HUES64 (cell line): ENCODE measurements around the gene WNT3.
"Not testable (repeated sequence)": the region's sequence is repeated elsewhere in the genome, so short reads cannot be mapped to it uniquely, and the experiment has no call there.

Experiments
- H3K27ac ChIP-seq: 2 replicates; pipeline ENCODE4 v1.7.0; 2013; ENCODE audit warnings: low read depth, low read length, inconsistent platforms
- H3K27me3 ChIP-seq: 2 replicates; pipeline ENCODE4 v1.6.1; 2013; ENCODE audit warnings: mild to moderate bottlenecking, low read length; ENCODE audit not compliant: insufficient read depth
- H3K36me3 ChIP-seq: 2 replicates; pipeline ENCODE4 v1.6.1; 2013; ENCODE audit warnings: mild to moderate bottlenecking, low read length; ENCODE audit not compliant: insufficient read depth
- H3K4me1 ChIP-seq: 2 replicates; pipeline ENCODE4 v1.6.1; 2013; ENCODE audit warnings: mild to moderate bottlenecking, low read length, moderate library complexity; ENCODE audit not compliant: insufficient read depth
- H3K4me3 ChIP-seq: 2 replicates; pipeline ENCODE4 v1.5.1; 2013; ENCODE audit warnings: mild to moderate bottlenecking, low read length, moderate library complexity
- H3K9ac ChIP-seq: 2 replicates; pipeline ENCODE4 v1.6.1; 2013; ENCODE audit warnings: mild to moderate bottlenecking, low read depth, low read length
- H3K9me3 ChIP-seq: 2 replicates; pipeline ENCODE4 v1.6.1; 2013; ENCODE audit warnings: low read depth, low read length; ENCODE audit not compliant: insufficient read depth
- WGBS: fragments of 150-250, 120-280 bp; methylation state at CpG from one replicate; pipeline ENCODE4 v1.1.7; 2013; ENCODE audit warnings: missing lambda C conversion rate; 5-methylcytosine and 5-hydroxymethylcytosine counted together

Gene WNT3

DNA sequence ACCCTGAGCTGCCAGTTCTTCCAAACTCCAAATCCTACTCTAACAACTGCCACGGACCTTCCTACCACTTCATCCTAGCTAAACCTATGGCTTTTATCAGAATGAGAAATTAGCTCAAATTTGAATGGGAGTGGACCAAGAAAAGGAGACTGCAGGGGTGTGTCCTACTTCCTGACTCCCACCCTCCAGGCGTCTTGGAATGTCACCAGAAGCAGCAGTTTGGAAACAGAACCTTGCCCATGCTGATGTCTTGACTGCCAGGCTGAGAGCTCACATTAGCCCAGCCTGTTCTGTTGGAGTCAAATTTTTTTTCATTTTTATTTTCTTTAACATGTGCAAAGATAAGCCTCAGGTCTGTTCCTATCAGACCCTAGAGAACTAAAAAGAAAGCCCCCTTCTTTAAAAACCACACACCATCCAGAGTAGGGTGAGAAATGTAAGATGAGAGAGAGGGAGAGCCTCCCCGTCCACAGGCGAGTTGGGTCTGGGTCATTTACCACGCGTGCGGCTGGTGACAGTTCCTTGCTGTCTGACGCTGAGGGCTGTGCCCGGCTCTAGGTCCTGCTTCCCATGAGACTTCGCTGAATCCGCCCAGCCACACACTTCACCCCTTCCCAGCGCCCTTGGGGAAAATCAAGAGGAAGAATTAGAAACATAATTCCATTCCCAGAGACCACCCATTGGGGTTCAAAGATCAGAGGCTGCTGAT is 54.3 kb downstream of the WNT3 start:
- Histone ChIP-seq H3K36me3 (peaks cover 13% of the 10 kb centered on the region; the same call in 1 of the 2 replicates), H3K27me3 (peaks cover 11% of the 10 kb centered on the region; the same call in 1 of the 2 replicates), H3K9me3 (no peaks in the 10 kb centered on the region), H3K4me1 (peaks cover 5% of the 10 kb centered on the region; the same call in 1 of the 2 replicates), H3K4me3 (no peak overlapping the region), H3K9ac (no peak overlapping the region), H3K27ac (no peak overlapping the region)
- 94% methylated on average over 12 of the region's 12 CpGs for WGBS

DNA sequence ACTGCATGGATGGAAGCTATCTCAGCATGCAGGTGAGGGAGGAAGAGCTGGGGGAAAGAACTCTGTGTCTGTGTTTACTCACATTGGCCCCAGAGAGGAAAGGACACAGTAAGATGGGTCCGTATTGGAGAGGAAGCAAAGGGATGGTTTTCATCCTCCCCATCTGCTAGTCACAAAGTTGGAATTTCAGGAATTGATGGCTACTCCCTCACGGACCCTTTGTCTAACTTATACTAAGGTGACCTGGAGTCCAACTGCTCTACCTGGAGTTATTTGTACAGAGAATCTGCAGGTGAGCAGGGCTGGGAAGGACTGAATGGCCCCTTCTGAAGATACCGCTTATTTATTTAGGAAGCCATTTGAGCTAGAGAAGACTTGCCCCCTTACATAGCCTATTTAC is 55.1 kb downstream of the WNT3 start:
- peaks cover 4% of the 10 kb centered on the region; the same call in 1 of the 2 replicates for H3K27me3 ChIP-seq
- H3K4me3 ChIP-seq = no peak overlapping the region
- no peak overlapping the region for H3K9ac ChIP-seq
- peaks cover 13% of the 10 kb centered on the region; the same call in 1 of the 2 replicates for H3K36me3 ChIP-seq
- H3K9me3 ChIP-seq = no peaks in the 10 kb centered on the region
- no peak overlapping the region for H3K27ac ChIP-seq
- WGBS = 92% methylated on average over 3 of the region's 3 CpGs
- peaks cover 5% of the 10 kb centered on the region; the same call in 1 of the 2 replicates for H3K4me1 ChIP-seq

GRCh38 chr17:46759141-46759540 is 59.4 kb downstream of the WNT3 start:
- H3K27ac ChIP-seq = no peak overlapping the region
- no peaks in the 10 kb centered on the region; the same call in 1 of the 2 replicates for H3K4me1 ChIP-seq
- H3K9ac ChIP-seq = no peak overlapping the region
- H3K36me3 ChIP-seq = peaks cover 26% of the 10 kb centered on the region
- WGBS = 98% methylated on average over 9 of the region's 9 CpGs
- no peaks in the 10 kb centered on the region for H3K9me3 ChIP-seq
- H3K4me3 ChIP-seq = no peak overlapping the region
- H3K27me3 ChIP-seq = no peaks in the 10 kb centered on the region

DNA sequence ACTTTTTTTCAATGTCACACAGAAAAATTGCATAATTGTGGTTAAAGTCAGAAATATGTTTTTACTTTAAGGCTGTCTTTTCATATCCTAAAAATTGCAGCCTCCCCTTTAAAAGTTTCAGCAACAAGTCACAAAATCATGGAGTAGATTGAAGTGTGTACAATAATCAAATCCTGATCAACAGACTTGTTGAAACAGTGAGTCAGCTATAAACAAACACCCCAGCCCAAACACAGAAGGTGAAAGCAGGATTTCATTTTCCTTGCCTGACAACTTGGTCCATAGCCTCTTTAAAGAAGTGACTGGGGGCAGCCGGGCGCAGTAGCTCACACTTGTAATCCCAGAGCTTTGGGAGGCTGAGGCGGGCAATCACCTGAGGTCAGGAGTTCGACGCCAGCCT is 59.9 kb downstream of the WNT3 start:
- Histone ChIP-seq H3K4me3 (no peak overlapping the region), H3K36me3 (peaks cover 29% of the 10 kb centered on the region), H3K9me3 (no peaks in the 10 kb centered on the region), H3K9ac (no peak overlapping the region), H3K27ac (no peak overlapping the region), H3K27me3 (no peaks in the 10 kb centered on the region), H3K4me1 (no peaks in the 10 kb centered on the region)
- 94% methylated on average over 5 of the region's 5 CpGs for WGBS

DNA sequence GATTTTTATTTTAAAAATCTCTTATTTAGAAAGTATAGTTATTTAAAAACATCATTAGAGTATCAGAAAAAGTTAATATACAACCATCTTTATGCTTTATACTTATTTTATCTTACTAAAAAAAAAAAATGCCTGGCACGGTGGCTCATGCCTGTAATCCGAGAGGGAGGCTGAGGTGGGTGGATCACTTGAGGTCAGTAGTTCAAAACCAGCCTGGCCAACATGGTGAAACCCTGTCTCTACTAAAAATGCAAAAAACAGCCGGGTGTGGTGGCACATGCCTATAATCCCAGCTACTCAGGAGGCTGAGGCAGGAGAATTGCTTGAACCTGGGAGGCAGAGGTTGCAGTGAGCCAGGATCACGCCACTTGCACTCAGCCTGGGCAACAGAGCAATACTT is 60.9 kb downstream of the WNT3 start:
- 91% methylated on average over 4 of the region's 4 CpGs for WGBS
- peaks cover 23% of the 10 kb centered on the region for H3K36me3 ChIP-seq
- not testable (repeated sequence) for H3K9ac ChIP-seq, H3K9me3 ChIP-seq, H3K4me1 ChIP-seq, H3K4me3 ChIP-seq, H3K27me3 ChIP-seq, H3K27ac ChIP-seq

- Histone ChIP-seq H3K27me3 (no peaks in the 10 kb centered on the region), H3K9me3 (no peaks in the 10 kb centered on the region), H3K9ac (no peak overlapping the region), H3K4me1 (no peaks in the 10 kb centered on the region), H3K4me3 (no peak overlapping the region), H3K36me3 (peaks cover 27% of the 10 kb centered on the region), H3K27ac (no peak overlapping the region)
- WGBS = 92% methylated on average over 2 of the region's 2 CpGs
Measured at GRCh38 chr17:46756861-46757260, 61.6 kb downstream of the WNT3 start.

DNA sequence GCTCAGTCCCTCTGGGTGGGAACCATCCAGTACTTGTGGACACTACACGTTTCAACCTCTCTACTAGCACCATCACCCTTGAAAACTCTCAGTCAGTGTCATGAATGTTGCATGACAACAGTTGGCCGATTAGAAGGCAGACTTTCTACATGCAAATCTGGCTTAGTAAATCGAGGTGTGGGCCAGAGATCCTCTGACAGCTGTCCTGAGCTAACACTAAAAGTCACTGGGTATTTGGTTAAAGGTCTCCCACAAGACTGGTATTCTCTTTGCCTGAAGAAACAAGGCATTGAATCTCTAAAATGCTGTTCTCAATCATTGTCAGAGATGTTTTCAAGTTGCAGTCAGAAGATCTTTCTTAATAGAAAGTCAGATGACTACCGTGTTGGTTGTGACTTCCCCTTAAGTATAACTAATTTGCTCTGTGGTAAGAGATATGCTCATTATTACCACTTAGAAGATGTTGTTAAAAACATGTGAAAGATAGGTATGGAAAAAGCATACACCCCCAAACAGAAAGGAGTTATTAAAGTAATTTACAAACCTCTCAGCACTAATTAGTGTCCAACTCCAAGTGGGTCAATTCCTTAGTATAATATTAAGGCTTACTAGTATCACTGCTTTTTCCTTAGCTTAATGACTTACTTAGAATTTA is 62.3 kb downstream of the WNT3 start:
- H3K36me3 ChIP-seq = peaks cover 33% of the 10 kb centered on the region
- H3K27me3 ChIP-seq = no peaks in the 10 kb centered on the region
- no peak overlapping the region for H3K4me3 ChIP-seq
- WGBS = 81% methylated on average over 4 of the region's 4 CpGs
- H3K4me1 ChIP-seq = no peaks in the 10 kb centered on the region
- no peaks in the 10 kb centered on the region for H3K9me3 ChIP-seq
- H3K9ac ChIP-seq = no peak overlapping the region
- no peak overlapping the region for H3K27ac ChIP-seq

- H3K9ac ChIP-seq = no peak overlapping the region
- H3K27me3 ChIP-seq = no peaks in the 10 kb centered on the region
- H3K27ac ChIP-seq = no peak overlapping the region
- no peaks in the 10 kb centered on the region for H3K4me1 ChIP-seq
- H3K4me3 ChIP-seq = no peak overlapping the region
- WGBS = 80% methylated on average over 2 of the region's 3 CpGs
- peaks cover 28% of the 10 kb centered on the region for H3K36me3 ChIP-seq
- no peaks in the 10 kb centered on the region for H3K9me3 ChIP-seq
Measured at GRCh38 chr17:46753776-46754175, 64.7 kb downstream of the WNT3 start.

DNA sequence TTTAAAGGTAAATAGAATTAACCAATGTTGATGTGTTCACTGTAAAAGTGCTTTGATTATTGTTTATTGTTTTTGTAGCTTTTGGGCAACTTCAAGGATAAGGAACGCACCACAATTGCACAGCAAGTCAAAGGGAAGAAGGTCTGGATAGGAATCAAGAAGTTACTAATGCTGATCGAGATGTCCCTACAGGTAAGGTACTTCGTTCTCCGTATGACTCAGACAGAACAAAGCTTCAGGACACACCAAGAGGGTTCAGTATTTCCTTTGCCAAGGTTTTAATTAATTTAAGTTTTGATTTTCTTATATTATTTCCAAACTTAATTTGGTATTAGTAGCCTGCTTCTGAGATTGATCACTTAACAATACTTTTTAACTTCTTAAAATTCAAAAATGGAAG is 67.1 kb downstream of the WNT3 start:
- H3K9me3 ChIP-seq = no peaks in the 10 kb centered on the region
- no peaks in the 10 kb centered on the region for H3K4me1 ChIP-seq
- H3K9ac ChIP-seq = no peak overlapping the region
- H3K36me3 ChIP-seq = peaks cover 22% of the 10 kb centered on the region
- no peak overlapping the region for H3K27ac ChIP-seq
- 97% methylated on average over 4 of the region's 4 CpGs for WGBS
- no peaks in the 10 kb centered on the region for H3K27me3 ChIP-seq
- no peak overlapping the region for H3K4me3 ChIP-seq

GRCh38 chr17:46745376-46745775 is 73.1 kb downstream of the WNT3 start:
- 88% methylated on average over 3 of the region's 3 CpGs for WGBS
- Histone ChIP-seq H3K4me1 (peaks cover 10% of the 10 kb centered on the region), H3K9me3 (no peaks in the 10 kb centered on the region), H3K27me3 (no peaks in the 10 kb centered on the region), H3K4me3 (no peak overlapping the region), H3K9ac (no peak overlapping the region), H3K27ac (no peak overlapping the region), H3K36me3 (no peaks in the 10 kb centered on the region)

GRCh38 chr17:46744441-46744840 is 74.1 kb downstream of the WNT3 start:
- H3K4me3 ChIP-seq = no peak overlapping the region
- peaks cover 10% of the 10 kb centered on the region for H3K4me1 ChIP-seq
- WGBS = 95% methylated on average over 1 of the region's 1 CpG

More at GRCh38 chr17:46744441-46744840, 74.1 kb downstream of the WNT3 start:
- H3K9me3 ChIP-seq = no peaks in the 10 kb centered on the region
- H3K27me3 ChIP-seq = no peaks in the 10 kb centered on the region
- no peak overlapping the region for H3K27ac ChIP-seq
- no peaks in the 10 kb centered on the region for H3K36me3 ChIP-seq
- H3K9ac ChIP-seq = no peak overlapping the region
